HuH-7 (cell line): Measurements from ENCODE around the gene PAPPA2.
"Not testable (repeated sequence)": the region's sequence is repeated elsewhere in the genome, so short reads cannot be mapped to it uniquely, and the experiment has no call there.

Experiments used
- DNase-seq: peaks from one replicate; pipeline ENCODE4 v3.0.0; 2011; ENCODE audit warnings: low spot score

The PAPPA2 gene

GRCh38 chr1:176603696-176604095, 140.7 kb downstream of the PAPPA2 start:
- no peak for DNase-seq

- no peak for DNase-seq
These were observed 141.5 kb downstream of the PAPPA2 start for GRCh38 chr1:176604461-176604860.

- no peak for DNase-seq
These were observed 142.2 kb downstream of the PAPPA2 start for GRCh38 chr1:176605176-176605575.

GRCh38 chr1:176609556-176610408, 146.8 kb downstream of the PAPPA2 start:
- DNase-seq: no peak

- DNase-seq: no peak
These were observed 149.8 kb downstream of the PAPPA2 start for GRCh38 chr1:176612791-176613190.

GRCh38 chr1:176617881-176618280, 154.9 kb downstream of the PAPPA2 start:
- no peak for DNase-seq

- DNase-seq: no peak
These were observed 156.3 kb downstream of the PAPPA2 start for GRCh38 chr1:176619261-176619660.

- no peak for DNase-seq
These were observed 162.4 kb downstream of the PAPPA2 start for GRCh38 chr1:176625365-176625764.

GRCh38 chr1:176626572-176627061, 163.6 kb downstream of the PAPPA2 start:
- DNase-seq: no peak

- DNase-seq: no peak
These were observed 165.8 kb downstream of the PAPPA2 start for GRCh38 chr1:176628775-176629174.

GRCh38 chr1:176634733-176635132, 171.8 kb downstream of the PAPPA2 start:
- not testable (repeated sequence) for DNase-seq

- DNase-seq: no peak
These were observed 175.9 kb downstream of the PAPPA2 start for GRCh38 chr1:176638713-176639526.

GRCh38 chr1:176643536-176643935, 180.6 kb downstream of the PAPPA2 start:
- no peak for DNase-seq

GRCh38 chr1:176648556-176648955, 185.6 kb downstream of the PAPPA2 start:
- no peak for DNase-seq

- no peak for DNase-seq
These were observed 193.5 kb downstream of the PAPPA2 start for GRCh38 chr1:176656257-176656995.

- no peak for DNase-seq
These were observed 206.8 kb downstream of the PAPPA2 start for GRCh38 chr1:176669782-176670181.

GRCh38 chr1:176670853-176671252, 207.9 kb downstream of the PAPPA2 start:
- no peak for DNase-seq

GRCh38 chr1:176682830-176683535, 220.0 kb downstream of the PAPPA2 start:
- DNase-seq: no peak

- peak; percentile 28 for DNase-seq
These were observed 228.6 kb downstream of the PAPPA2 start for GRCh38 chr1:176691251-176692228.

GRCh38 chr1:176692431-176692830, 229.5 kb downstream of the PAPPA2 start:
- DNase-seq: no peak
